HK-2 (cell line): ENCODE data around the gene DKKL1.

ENCODE experiments used
- DNase-seq: peaks from one replicate; pipeline ENCODE4 v3.0.0-alpha.2; 2018; ENCODE audit not compliant: unreplicated experiment

Gene DKKL1

GRCh38 chr19:49422407-49423070 is 58.9 kb downstream of the DKKL1 start:
- no peak for DNase-seq

GRCh38 chr19:49423071-49423984 is 59.7 kb downstream of the DKKL1 start, which contains the start of gene PTH2:
PTH2 (minus strand) TSS chr19:49423441; CDS start chr19:49423339, 102 bp downstream.
- DNase-seq, result no peak

GRCh38 chr19:49423985-49424303 is 60.3 kb downstream of the DKKL1 start:
- DNase-seq, result no peak
